ENCODE results near the gene DHX57. TPM values are rescaled to one million over a fixed set of nuclear protein-coding genes. Genes with fewer than 3 reads are reported as not detected.

The DHX57 gene
- total RNA-seq, 1 experiment from 2014 or later = 9.6 TPM

GRCh38 chr2:38887902-38888554 lies 12.3 kb upstream of the DHX57 start:
- H3K4me1 ChIP-seq (replicated peaks) = no peaks in the 10 kb centered on the region
- H3K4me3 ChIP-seq = no peak overlapping the region
- no peaks in the 10 kb centered on the region for H3K9me3 ChIP-seq (replicated peaks)
- no peak overlapping the region for H3K27ac ChIP-seq
- no peak for DNase-seq (ENCODE audit: low read depth in 1 of 2, low spot score in 2 of 2)
- H3K36me3 ChIP-seq = no peaks in the 10 kb centered on the region
- H3K27me3 ChIP-seq (replicated peaks) = no peaks in the 10 kb centered on the region; the same call in 1 of the 2 replicates

- Histone ChIP-seq H3K4me1 (replicated peaks) (no peaks in the 10 kb centered on the region), H3K9me3 (replicated peaks) (no peaks in the 10 kb centered on the region), H3K36me3 (no peaks in the 10 kb centered on the region), H3K27me3 (replicated peaks) (no peaks in the 10 kb centered on the region; the same call in 1 of the 2 replicates), H3K4me3 (no peak overlapping the region), H3K27ac (no peak overlapping the region)
- DNase-seq (ENCODE audit: low read depth in 1 of 2, low spot score in 2 of 2) = no peak
These were observed 11.6 kb upstream of the DHX57 start for GRCh38 chr2:38887347-38887746.

GRCh38 chr2:38886063-38886462 lies 10.3 kb upstream of the DHX57 start:
- Histone ChIP-seq H3K27ac (no peak overlapping the region), H3K4me3 (no peak overlapping the region), H3K36me3 (no peaks in the 10 kb centered on the region), H3K9me3 (replicated peaks) (no peaks in the 10 kb centered on the region), H3K27me3 (replicated peaks) (no peaks in the 10 kb centered on the region; the same call in 1 of the 2 replicates), H3K4me1 (replicated peaks) (no peaks in the 10 kb centered on the region)
- DNase-seq (ENCODE audit: low read depth in 1 of 2, low spot score in 2 of 2) = no peak

GRCh38 chr2:38876407-38876806 lies 673 bp upstream of the DHX57 start:
- peaks cover 13% of the 10 kb centered on the region; the same call in 1 of the 2 replicates for H3K4me1 ChIP-seq (replicated peaks)
- H3K36me3 ChIP-seq = no peaks in the 10 kb centered on the region
- DNase-seq (ENCODE audit: low read depth in 1 of 2, low spot score in 2 of 2) = peak in 1 of 2 experiments; percentile 2
- no peaks in the 10 kb centered on the region for H3K27me3 ChIP-seq (replicated peaks)
- H3K27ac ChIP-seq = no peak overlapping the region
- H3K4me3 ChIP-seq = peak overlapping the region; percentile 72
- no peaks in the 10 kb centered on the region for H3K9me3 ChIP-seq (replicated peaks)

GRCh38 chr2:38875227-38875575 lies 533 bp downstream of the DHX57 start:
- no peak for DNase-seq (ENCODE audit: low read depth in 1 of 2, low spot score in 2 of 2)
- peaks cover 13% of the 10 kb centered on the region; the same call in 1 of the 2 replicates for H3K4me1 ChIP-seq (replicated peaks)
- no peaks in the 10 kb centered on the region for H3K36me3 ChIP-seq

GRCh38 chr2:38873763-38874162 lies 2.0 kb downstream of the DHX57 start:
- Histone ChIP-seq H3K9me3 (replicated peaks) (peaks cover 3% of the 10 kb centered on the region; the same call in 1 of the 2 replicates), H3K36me3 (no peaks in the 10 kb centered on the region)

More at GRCh38 chr2:38875227-38875575, 533 bp downstream of the DHX57 start:
- peak overlapping the region; percentile 72 for H3K4me3 ChIP-seq
- peaks cover 3% of the 10 kb centered on the region; the same call in 1 of the 2 replicates for H3K9me3 ChIP-seq (replicated peaks)
- H3K27ac ChIP-seq = no peak overlapping the region
- H3K27me3 ChIP-seq (replicated peaks) = no peaks in the 10 kb centered on the region

GRCh38 chr2:38871432-38871831 lies 4.3 kb downstream of the DHX57 start:
- H3K36me3 ChIP-seq = peaks cover 12% of the 10 kb centered on the region
- no peak overlapping the region for H3K4me3 ChIP-seq
- DNase-seq (ENCODE audit: low read depth in 1 of 2, low spot score in 2 of 2) = no peak
- H3K27ac ChIP-seq = no peak overlapping the region
- H3K27me3 ChIP-seq (replicated peaks) = no peaks in the 10 kb centered on the region
- H3K9me3 ChIP-seq (replicated peaks) = peaks cover 3% of the 10 kb centered on the region; the same call in 1 of the 2 replicates
- H3K4me1 ChIP-seq (replicated peaks) = peaks cover 9% of the 10 kb centered on the region; the same call in 1 of the 2 replicates

More at GRCh38 chr2:38873763-38874162, 2.0 kb downstream of the DHX57 start:
- DNase-seq (ENCODE audit: low read depth in 1 of 2, low spot score in 2 of 2) = no peak
- H3K27me3 ChIP-seq (replicated peaks) = no peaks in the 10 kb centered on the region
- H3K4me3 ChIP-seq = no peak overlapping the region
- no peak overlapping the region for H3K27ac ChIP-seq
- H3K4me1 ChIP-seq (replicated peaks) = peaks cover 13% of the 10 kb centered on the region; the same call in 1 of the 2 replicates

- no peak for DNase-seq (ENCODE audit: low read depth in 1 of 2, low spot score in 2 of 2)
- Histone ChIP-seq H3K9me3 (replicated peaks) (peaks cover 3% of the 10 kb centered on the region; the same call in 1 of the 2 replicates), H3K4me3 (no peak overlapping the region), H3K27me3 (replicated peaks) (no peaks in the 10 kb centered on the region), H3K27ac (no peak overlapping the region), H3K4me1 (replicated peaks) (no peaks in the 10 kb centered on the region), H3K36me3 (peaks cover 24% of the 10 kb centered on the region)
These were observed 8.8 kb downstream of the DHX57 start for GRCh38 chr2:38866773-38867443.

GRCh38 chr2:38863061-38863695 lies 12.6 kb downstream of the DHX57 start:
- DNase-seq (ENCODE audit: low read depth in 1 of 2, low spot score in 2 of 2) = no peak
- Histone ChIP-seq H3K27ac (no peak overlapping the region), H3K27me3 (replicated peaks) (no peaks in the 10 kb centered on the region), H3K4me1 (replicated peaks) (no peaks in the 10 kb centered on the region), H3K36me3 (peaks cover 54% of the 10 kb centered on the region), H3K9me3 (replicated peaks) (no peaks in the 10 kb centered on the region), H3K4me3 (no peak overlapping the region)

- H3K4me1 ChIP-seq (replicated peaks) = no peaks in the 10 kb centered on the region
- no peak overlapping the region for H3K27ac ChIP-seq
- no peak overlapping the region for H3K4me3 ChIP-seq
- DNase-seq (ENCODE audit: low read depth in 1 of 2, low spot score in 2 of 2) = no peak
- H3K27me3 ChIP-seq (replicated peaks) = no peaks in the 10 kb centered on the region
- H3K9me3 ChIP-seq (replicated peaks) = no peaks in the 10 kb centered on the region
- peaks cover 56% of the 10 kb centered on the region for H3K36me3 ChIP-seq
These were observed 13.3 kb downstream of the DHX57 start for GRCh38 chr2:38862476-38862875.

- DNase-seq (ENCODE audit: low read depth in 1 of 2, low spot score in 2 of 2) = no peak
- H3K4me1 ChIP-seq (replicated peaks) = no peaks in the 10 kb centered on the region
These were observed 19.6 kb downstream of the DHX57 start for GRCh38 chr2:38856165-38856564.

GRCh38 chr2:38850045-38850444 lies 25.7 kb downstream of the DHX57 start:
- DNase-seq (ENCODE audit: low read depth in 1 of 2, low spot score in 2 of 2) = no peak
- Histone ChIP-seq H3K36me3 (peaks cover 16% of the 10 kb centered on the region), H3K27ac (no peak overlapping the region), H3K9me3 (replicated peaks) (no peaks in the 10 kb centered on the region), H3K4me1 (replicated peaks) (no peaks in the 10 kb centered on the region), H3K27me3 (replicated peaks) (no peaks in the 10 kb centered on the region), H3K4me3 (no peak overlapping the region)

More at GRCh38 chr2:38856165-38856564, 19.6 kb downstream of the DHX57 start:
- H3K27ac ChIP-seq = no peak overlapping the region
- H3K4me3 ChIP-seq = no peak overlapping the region
- peaks cover 58% of the 10 kb centered on the region for H3K36me3 ChIP-seq
- H3K27me3 ChIP-seq (replicated peaks) = no peaks in the 10 kb centered on the region
- H3K9me3 ChIP-seq (replicated peaks) = no peaks in the 10 kb centered on the region

- Histone ChIP-seq H3K27ac (no peak overlapping the region), H3K4me1 (replicated peaks) (no peaks in the 10 kb centered on the region), H3K9me3 (replicated peaks) (no peaks in the 10 kb centered on the region), H3K4me3 (no peak overlapping the region), H3K36me3 (peaks cover 33% of the 10 kb centered on the region), H3K27me3 (replicated peaks) (no peaks in the 10 kb centered on the region)
- no peak for DNase-seq (ENCODE audit: low read depth in 1 of 2, low spot score in 2 of 2)
These were observed 38.9 kb downstream of the DHX57 start for GRCh38 chr2:38836791-38837190.

- Histone ChIP-seq H3K9me3 (replicated peaks) (no peaks in the 10 kb centered on the region), H3K4me3 (no peak overlapping the region), H3K27ac (no peak overlapping the region), H3K27me3 (replicated peaks) (no peaks in the 10 kb centered on the region), H3K36me3 (peaks cover 33% of the 10 kb centered on the region), H3K4me1 (replicated peaks) (no peaks in the 10 kb centered on the region)
- no peak for DNase-seq (ENCODE audit: low read depth in 1 of 2, low spot score in 2 of 2)
These were observed 39.7 kb downstream of the DHX57 start for GRCh38 chr2:38835990-38836389.

All from SJSA1 (cell line).